SK-N-SH (cell line): ENCODE measurements around the gene NIPAL1. TPM values are rescaled to one million over a fixed set of nuclear protein-coding genes. Genes with fewer than 3 reads are reported as not detected.

Source experiments
- CTCF ChIA-PET: fragments of 300-600, 350-600 bp; formaldehyde crosslinking; extraction: SDS; loops from one replicate; lab custom pipeline; 2021; lab: Yijun Ruan, JAX
- POLR2A ChIA-PET: fragments of 350-600 bp; sonication (Branson Sonifier 250); formaldehyde crosslinking; extraction: SDS; loops from one replicate; lab custom pipeline; 2020; ENCODE audit warnings: antibody characterized with exemption, inconsistent platforms; lab: Yijun Ruan, JAX
- DNase-seq: peaks from one replicate; pipeline ENCODE4 v3.0.0; 2012
- H2AFZ ChIP-seq: fragments of 200-600 bp; sonication (generic); 2 replicates; pipeline ENCODE4 v1.8.1; 2016; ENCODE audit warnings: antibody characterized with exemption, mild to moderate bottlenecking, low read depth
- H3F3A ChIP-seq: fragments of 200-600 bp; sonication (generic); replicated peaks from 2 replicates; pipeline ENCODE3; 2016; ENCODE audit warnings: antibody characterized with exemption, mild to moderate bottlenecking; ENCODE audit not compliant: insufficient read depth
- H3K27ac ChIP-seq, 2 experiments: fragments of 200-500 bp in 1 of 2; fragments of 200-600 bp in 1 of 2; sonication (Bioruptor generic) in 1 of 2; sonication (generic), shearing (Covaris generic) in 1 of 2; 2 replicates each; pipeline versions ENCODE4 v1.5.1 to v1.6.1; 2014 to 2016; ENCODE audit warnings: low read depth in 2 of 2, inconsistent platforms in 1 of 2, low read length in 1 of 2, mild to moderate bottlenecking in 1 of 2, mixed read lengths in 1 of 2
- H3K27me3 ChIP-seq: fragments of 200-600 bp; sonication (generic), shearing (Covaris generic); 2 replicates; pipeline ENCODE4 v1.6.1; 2016; ENCODE audit warnings: mixed run types; ENCODE audit not compliant: insufficient read depth
- H3K36me3 ChIP-seq, 2 experiments: fragments of 200-500 bp in 1 of 2; fragments of 200-600 bp in 1 of 2; sonication (Bioruptor generic) in 1 of 2; sonication (generic) in 1 of 2; replicated peaks in 1 of 2; 2 replicates each; pipeline versions ENCODE3 to v1.5.1; 2014 to 2016; ENCODE audit warnings: low read length in 1 of 2, mild to moderate bottlenecking in 1 of 2; ENCODE audit not compliant: insufficient read depth in 2 of 2, control insufficient read depth in 1 of 2
- H3K4me1 ChIP-seq, 2 experiments: fragments of 200-500 bp in 1 of 2; fragments of 200-600 bp in 1 of 2; sonication (Bioruptor generic) in 1 of 2; sonication (generic), shearing (Covaris generic) in 1 of 2; 2 replicates each; pipeline versions ENCODE4 v1.5.1 to v1.6.1; 2014 to 2016; ENCODE audit warnings: low read depth in 1 of 2, low read length in 1 of 2, mixed run types in 1 of 2; ENCODE audit not compliant: insufficient read depth in 2 of 2, control insufficient read depth in 1 of 2
- H3K4me2 ChIP-seq: fragments of 200-600 bp; sonication (generic), shearing (Covaris generic); 2 replicates; pipeline ENCODE4 v1.6.1; 2017; ENCODE audit warnings: mixed run types
- H3K4me3 ChIP-seq, 2 experiments: fragments of 200-500 bp in 1 of 2; fragments of 200-600 bp in 1 of 2; sonication (Bioruptor generic) in 1 of 2; sonication (generic), shearing (Covaris generic) in 1 of 2; 2 replicates each; pipeline versions ENCODE4 v1.5.1 to v1.8.1; 2014 to 2016; ENCODE audit warnings: low read depth in 2 of 2, inconsistent platforms in 1 of 2, low read length in 1 of 2, mild to moderate bottlenecking in 1 of 2, mixed read lengths in 1 of 2, moderate library complexity in 1 of 2
- H3K79me2 ChIP-seq: fragments of 200-600 bp; sonication (generic); 2 replicates; pipeline ENCODE4 v1.8.1; 2017; ENCODE audit warnings: mild to moderate bottlenecking; ENCODE audit not compliant: insufficient read depth
- H3K9ac ChIP-seq: fragments of 200-600 bp; sonication (generic); 2 replicates; pipeline ENCODE4 v1.6.1; 2017; ENCODE audit warnings: mixed run types
- H3K9me2 ChIP-seq: fragments of 200-600 bp; sonication (generic); 2 replicates; pipeline ENCODE4 v1.6.1; 2017; ENCODE audit warnings: mixed run types
- H3K9me3 ChIP-seq: fragments of 200-600 bp; sonication (generic); 2 replicates; pipeline ENCODE4 v1.6.1; 2017; ENCODE audit warnings: mixed run types, mild to moderate bottlenecking, moderate library complexity
- H4K20me1 ChIP-seq: fragments of 200-600 bp; sonication (generic); 2 replicates; pipeline ENCODE4 v1.6.1; 2017; ENCODE audit warnings: mild to moderate bottlenecking, mixed run types; ENCODE audit not compliant: insufficient read depth
- ELF1 ChIP-seq: IDR thresholded peaks from 2 replicates; pipeline ENCODE4 v1.4.0; 2012
- EP300 ChIP-seq, 2 experiments: IDR thresholded peaks; 2 replicates each; pipeline versions ENCODE4 v1.4.0 to v1.6.1; 2012; ENCODE audit warnings: borderline replicate concordance in 1 of 2, low read depth in 1 of 2, low read length in 1 of 2
- EZH2phosphoT487 ChIP-seq: fragments of 200-600 bp; sonication (generic); IDR thresholded peaks from 2 replicates; pipeline ENCODE4 v1.6.1; 2017; ENCODE audit warnings: low read depth, mixed run types, mild to moderate bottlenecking, antibody characterized with exemption, moderate library complexity, borderline replicate concordance
- FOSL2 ChIP-seq: IDR thresholded peaks from 2 replicates; pipeline ENCODE4 v1.4.0; 2012; ENCODE audit warnings: low read depth, mild to moderate bottlenecking, moderate library complexity, borderline replicate concordance
- FOXJ3 ChIP-seq: sonication (generic); formaldehyde crosslinking; IDR thresholded peaks from 2 replicates; pipeline ENCODE4 v1.5.1; 2020; ENCODE audit warnings: mild to moderate bottlenecking, missing genetic modification reagents
- FOXM1 ChIP-seq: IDR thresholded peaks from 2 replicates; pipeline ENCODE4 v1.4.0; 2012; ENCODE audit warnings: low read depth, mild to moderate bottlenecking
- GABPA ChIP-seq: IDR thresholded peaks from 2 replicates; pipeline ENCODE4 v1.4.0; 2012; ENCODE audit warnings: low read depth, mild to moderate bottlenecking
- GATA2 ChIP-seq: sonication (generic); formaldehyde crosslinking; IDR thresholded peaks from 2 replicates; pipeline ENCODE4 v1.5.0; 2020; ENCODE audit warnings: mild to moderate bottlenecking, missing genetic modification reagents
- JUND ChIP-seq: IDR thresholded peaks from 2 replicates; pipeline ENCODE4 v1.4.0; 2012
- MEF2A ChIP-seq: IDR thresholded peaks from 2 replicates; pipeline ENCODE4 v1.4.0; 2012; ENCODE audit warnings: low read depth, borderline replicate concordance
- MXI1 ChIP-seq: IDR thresholded peaks from 2 replicates; pipeline ENCODE4 v1.6.1; 2012; ENCODE audit warnings: mild to moderate bottlenecking, low read depth, low read length, improper control_type of control experiment
- POLR2AphosphoS5 ChIP-seq: IDR thresholded peaks from 2 replicates; pipeline ENCODE4 v1.6.1; 2012; ENCODE audit warnings: low read depth, low read length
- RFX5 ChIP-seq: IDR thresholded peaks from 2 replicates; pipeline ENCODE4 v1.6.1; 2012; ENCODE audit warnings: mild to moderate bottlenecking, improper control_type of control experiment, low read length
- SMC3 ChIP-seq: IDR thresholded peaks from 2 replicates; pipeline ENCODE4 v1.6.1; 2012; ENCODE audit warnings: low read depth, low read length, improper control_type of control experiment
- TAF1 ChIP-seq: IDR thresholded peaks from 2 replicates; pipeline ENCODE4 v1.6.1; 2012; ENCODE audit warnings: low read depth, mild to moderate bottlenecking, low read length, moderate library complexity, borderline replicate concordance
- TCF12 ChIP-seq: IDR thresholded peaks from 2 replicates; pipeline ENCODE4 v1.4.0; 2012
- YY1 ChIP-seq: IDR thresholded peaks from 2 replicates; pipeline ENCODE4 v1.4.0; 2012; ENCODE audit warnings: low read depth, mild to moderate bottlenecking
- WGBS: methylation state at CpG from one replicate; pipeline ENCODE4 v1.1.6; 2017; ENCODE audit warnings: low lambda C conversion rate; 5-methylcytosine and 5-hydroxymethylcytosine counted together
- polyA plus RNA-seq, 3 experiments: library from polyadenylated mRNA; depleted of rRNA; stranded (reverse); fragments of >200 nt; gene quantifications; 2 replicates each; pipeline ENCODE4 v1.2.3, GENCODE V29; 2012
- TF ChIP-seq, protein P1 (sequence below): fragments of 150-350 bp; IDR thresholded peaks from 2 replicates; pipeline ENCODE4 v1.6.1; 2016; ENCODE audit warnings: mild to moderate bottlenecking, low read depth, low read length
- TF ChIP-seq, protein P2 (sequence below): IDR thresholded peaks from 2 replicates; pipeline ENCODE4; 2012
- TF ChIP-seq, protein P3 (sequence below): fragments of 200-600 bp; sonication (generic); IDR thresholded peaks from 2 replicates; pipeline ENCODE4 v1.6.1; 2017; ENCODE audit warnings: antibody characterized with exemption, mild to moderate bottlenecking, moderate library complexity
- TF ChIP-seq, protein P4 (sequence below): IDR thresholded peaks from 2 replicates; pipeline ENCODE4 v1.4.0; 2012; ENCODE audit warnings: low read depth, borderline replicate concordance

NIPAL1 gene
- polyA plus RNA-seq, 1 of the 3 experiments (the other 2 are of a cell fraction): 1.8 TPM

DNA sequence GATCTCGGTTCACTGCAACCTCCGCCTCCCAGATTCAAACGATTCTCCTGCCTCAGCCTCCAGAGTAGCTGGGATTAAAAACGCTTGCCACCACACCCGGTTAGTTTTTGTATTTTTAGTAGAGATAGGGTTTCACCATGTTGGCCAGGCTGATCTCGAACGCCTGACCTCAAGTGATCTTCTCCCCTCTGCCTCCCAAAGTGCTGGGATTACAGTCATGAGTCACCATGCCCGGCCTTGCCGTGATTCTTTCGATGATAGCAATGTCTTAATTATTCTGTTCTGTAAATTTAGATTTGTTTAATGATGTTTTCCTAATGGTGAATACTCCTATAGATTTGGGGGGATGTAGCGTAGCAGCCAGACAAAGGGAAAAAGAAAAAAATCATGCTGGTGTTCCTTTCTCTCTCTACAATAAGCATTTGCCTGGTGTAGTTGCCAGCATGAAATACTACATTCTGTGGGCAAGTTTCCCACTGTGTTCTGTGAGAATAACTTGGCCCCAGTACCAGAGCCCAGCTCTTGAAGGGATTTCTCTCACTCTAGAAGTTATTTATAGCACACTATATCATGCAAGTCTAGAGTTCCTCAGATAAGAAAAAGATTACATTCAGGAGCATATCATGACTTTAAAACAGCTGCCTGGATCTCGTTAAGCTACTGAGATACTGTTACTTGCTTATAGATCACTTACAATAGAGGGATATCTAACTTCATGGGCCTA, 15.4 kb downstream of the NIPAL1 start:
- TF ChIP-seq TCF12: peak; percentile 4; the same call in 1 of the 2 replicates
- TF ChIP-seq MEF2A: peak; percentile 58; the same call in 1 of the 2 replicates
- no peak for TF ChIP-seq GATA2 (CRISPR knock-in tag)
- TF ChIP-seq, protein P1, sequence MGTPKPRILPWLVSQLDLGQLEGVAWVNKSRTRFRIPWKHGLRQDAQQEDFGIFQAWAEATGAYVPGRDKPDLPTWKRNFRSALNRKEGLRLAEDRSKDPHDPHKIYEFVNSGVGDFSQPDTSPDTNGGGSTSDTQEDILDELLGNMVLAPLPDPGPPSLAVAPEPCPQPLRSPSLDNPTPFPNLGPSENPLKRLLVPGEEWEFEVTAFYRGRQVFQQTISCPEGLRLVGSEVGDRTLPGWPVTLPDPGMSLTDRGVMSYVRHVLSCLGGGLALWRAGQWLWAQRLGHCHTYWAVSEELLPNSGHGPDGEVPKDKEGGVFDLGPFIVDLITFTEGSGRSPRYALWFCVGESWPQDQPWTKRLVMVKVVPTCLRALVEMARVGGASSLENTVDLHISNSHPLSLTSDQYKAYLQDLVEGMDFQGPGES: no peak
- TF ChIP-seq JUND: no peak
- TF ChIP-seq, protein P2, sequence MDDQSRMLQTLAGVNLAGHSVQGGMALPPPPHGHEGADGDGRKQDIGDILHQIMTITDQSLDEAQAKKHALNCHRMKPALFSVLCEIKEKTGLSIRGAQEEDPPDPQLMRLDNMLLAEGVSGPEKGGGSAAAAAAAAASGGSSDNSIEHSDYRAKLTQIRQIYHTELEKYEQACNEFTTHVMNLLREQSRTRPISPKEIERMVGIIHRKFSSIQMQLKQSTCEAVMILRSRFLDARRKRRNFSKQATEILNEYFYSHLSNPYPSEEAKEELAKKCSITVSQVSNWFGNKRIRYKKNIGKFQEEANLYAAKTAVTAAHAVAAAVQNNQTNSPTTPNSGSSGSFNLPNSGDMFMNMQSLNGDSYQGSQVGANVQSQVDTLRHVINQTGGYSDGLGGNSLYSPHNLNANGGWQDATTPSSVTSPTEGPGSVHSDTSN: no peak
- TF ChIP-seq FOSL2: peak; percentile 16; the same call in 1 of the 2 replicates
- no peak for TF ChIP-seq ELF1
- no peaks in the 10 kb centered on the region for H3K79me2 ChIP-seq
- H3K27me3 ChIP-seq: no peaks in the 10 kb centered on the region
- no peaks in the 10 kb centered on the region for H3F3A ChIP-seq
- H3K9me2 ChIP-seq: no peaks in the 10 kb centered on the region
- ChIA-PET POLR2A (no interaction called here), CTCF (interaction anchor here (1.3 kb wide), 1 partner anchor 13 kb away, joined by 4 read pairs; no protein-coding TSS in a partner anchor)
- no peaks in the 10 kb centered on the region for H4K20me1 ChIP-seq
- peaks cover 0 to 10% of the 10 kb centered on the region in 2 experiments for H3K36me3 ChIP-seq
- H3K4me3 ChIP-seq: no peak overlapping the region
- H3K9ac ChIP-seq: no peak overlapping the region
- DNase-seq: no peak
- peak overlapping the region in 1 of 2 experiments; percentile 24; a peak in 1 of 4 replicates for H3K27ac ChIP-seq
- H3K4me2 ChIP-seq: no peak overlapping the region
- 66% methylated on average over 12 of the region's 12 CpGs for WGBS
- H3K4me1 ChIP-seq: no peaks in the 10 kb centered on the region
- H2AFZ ChIP-seq: no peak overlapping the region
- no peaks in the 10 kb centered on the region for H3K9me3 ChIP-seq

DNA sequence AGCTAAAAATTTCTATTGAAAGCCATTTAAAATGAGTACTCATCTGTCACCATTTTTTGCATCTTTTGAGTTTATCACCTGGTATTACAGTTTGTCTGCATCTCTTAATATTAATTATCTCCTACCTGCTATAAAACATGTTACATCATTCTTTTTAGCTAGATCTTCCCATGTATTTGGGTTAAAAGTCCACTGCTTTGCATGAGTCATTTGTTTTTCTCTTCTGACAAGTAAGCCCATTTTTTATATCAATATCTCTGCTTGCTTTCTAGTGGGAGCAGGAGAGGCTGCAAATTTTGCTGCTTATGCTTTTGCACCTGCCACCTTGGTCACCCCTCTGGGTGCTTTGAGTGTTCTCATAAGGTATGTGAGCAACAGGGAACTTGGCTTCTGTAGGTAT, 16.1 kb downstream of the NIPAL1 start:
- Histone ChIP-seq H3K36me3 (peaks cover 0 to 4% of the 10 kb centered on the region in 2 experiments), H3K27ac (peak overlapping the region in 1 of 2 experiments; percentile 24; a peak in 1 of 4 replicates), H3K9me3 (no peaks in the 10 kb centered on the region), H4K20me1 (no peaks in the 10 kb centered on the region), H3K4me1 (no peaks in the 10 kb centered on the region), H3K79me2 (no peaks in the 10 kb centered on the region), H3K4me3 (no peak overlapping the region), H3K9ac (no peak overlapping the region), H3K27me3 (no peaks in the 10 kb centered on the region), H2AFZ (no peak overlapping the region), H3K4me2 (no peak overlapping the region), H3F3A (no peaks in the 10 kb centered on the region), H3K9me2 (no peaks in the 10 kb centered on the region)
- ChIA-PET POLR2A (no interaction called here), CTCF (interaction anchor here (1.3 kb wide), 1 partner anchor 14 kb away, joined by 4 read pairs; no protein-coding TSS in a partner anchor)
- no peak for DNase-seq
- TF ChIP-seq EP300 (IDR thresholded peaks at IDR 0.05; ENCODE audit: borderline replicate concordance in 1 of 2, low read depth in 1 of 2, low read length in 1 of 2) (no peak), TAF1 (no peak), JUND (no peak), GABPA (no peak), YY1 (no peak), MXI1 (no peak), MEF2A (no peak), RFX5 (no peak), FOXJ3 (CRISPR knock-in tag) (no peak), SMC3 (no peak), EZH2phosphoT487 (no peak), FOXM1 (no peak), FOSL2 (no peak), POLR2AphosphoS5 (no peak)
- TF ChIP-seq, protein P3, sequence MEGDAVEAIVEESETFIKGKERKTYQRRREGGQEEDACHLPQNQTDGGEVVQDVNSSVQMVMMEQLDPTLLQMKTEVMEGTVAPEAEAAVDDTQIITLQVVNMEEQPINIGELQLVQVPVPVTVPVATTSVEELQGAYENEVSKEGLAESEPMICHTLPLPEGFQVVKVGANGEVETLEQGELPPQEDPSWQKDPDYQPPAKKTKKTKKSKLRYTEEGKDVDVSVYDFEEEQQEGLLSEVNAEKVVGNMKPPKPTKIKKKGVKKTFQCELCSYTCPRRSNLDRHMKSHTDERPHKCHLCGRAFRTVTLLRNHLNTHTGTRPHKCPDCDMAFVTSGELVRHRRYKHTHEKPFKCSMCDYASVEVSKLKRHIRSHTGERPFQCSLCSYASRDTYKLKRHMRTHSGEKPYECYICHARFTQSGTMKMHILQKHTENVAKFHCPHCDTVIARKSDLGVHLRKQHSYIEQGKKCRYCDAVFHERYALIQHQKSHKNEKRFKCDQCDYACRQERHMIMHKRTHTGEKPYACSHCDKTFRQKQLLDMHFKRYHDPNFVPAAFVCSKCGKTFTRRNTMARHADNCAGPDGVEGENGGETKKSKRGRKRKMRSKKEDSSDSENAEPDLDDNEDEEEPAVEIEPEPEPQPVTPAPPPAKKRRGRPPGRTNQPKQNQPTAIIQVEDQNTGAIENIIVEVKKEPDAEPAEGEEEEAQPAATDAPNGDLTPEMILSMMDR: no peak
- TF ChIP-seq, protein P4, sequence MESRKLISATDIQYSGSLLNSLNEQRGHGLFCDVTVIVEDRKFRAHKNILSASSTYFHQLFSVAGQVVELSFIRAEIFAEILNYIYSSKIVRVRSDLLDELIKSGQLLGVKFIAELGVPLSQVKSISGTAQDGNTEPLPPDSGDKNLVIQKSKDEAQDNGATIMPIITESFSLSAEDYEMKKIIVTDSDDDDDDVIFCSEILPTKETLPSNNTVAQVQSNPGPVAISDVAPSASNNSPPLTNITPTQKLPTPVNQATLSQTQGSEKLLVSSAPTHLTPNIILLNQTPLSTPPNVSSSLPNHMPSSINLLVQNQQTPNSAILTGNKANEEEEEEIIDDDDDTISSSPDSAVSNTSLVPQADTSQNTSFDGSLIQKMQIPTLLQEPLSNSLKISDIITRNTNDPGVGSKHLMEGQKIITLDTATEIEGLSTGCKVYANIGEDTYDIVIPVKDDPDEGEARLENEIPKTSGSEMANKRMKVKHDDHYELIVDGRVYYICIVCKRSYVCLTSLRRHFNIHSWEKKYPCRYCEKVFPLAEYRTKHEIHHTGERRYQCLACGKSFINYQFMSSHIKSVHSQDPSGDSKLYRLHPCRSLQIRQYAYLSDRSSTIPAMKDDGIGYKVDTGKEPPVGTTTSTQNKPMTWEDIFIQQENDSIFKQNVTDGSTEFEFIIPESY: no peak
